Measurements from ENCODE around the gene FKBP10.
"Not testable (repeated sequence)": the region's sequence is repeated elsewhere in the genome, so short reads cannot be mapped to it uniquely, and the experiment has no call there.

FKBP10 gene

GRCh38 chr17:41811549-41812380, 1.0 kb upstream of the FKBP10 start, which contains the start of gene P3H4:
Gene P3H4, minus strand, starts transcription at chr17:41811949. Its CDS starts 34 bp downstream, at chr17:41811915.
- peak; percentile 77 for DNase-seq

GRCh38 chr17:41813152-41813680, 412 bp downstream of the FKBP10 start:
- DNase-seq = no peak

GRCh38 chr17:41813699-41814124, 908 bp downstream of the FKBP10 start:
- DNase-seq = no peak

GRCh38 chr17:41814195-41814594, 1.4 kb downstream of the FKBP10 start:
- DNase-seq = no peak

GRCh38 chr17:41816637-41817320, 4.0 kb downstream of the FKBP10 start:
- no peak for DNase-seq

GRCh38 chr17:41818024-41818423, 5.2 kb downstream of the FKBP10 start:
- DNase-seq = no peak

GRCh38 chr17:41821776-41822175, 9.0 kb downstream of the FKBP10 start:
- no peak for DNase-seq

GRCh38 chr17:41822216-41823140, 9.7 kb downstream of the FKBP10 start:
- DNase-seq = no peak

- no peak for DNase-seq
Measured at GRCh38 chr17:41823141-41823524, 10.3 kb downstream of the FKBP10 start.

GRCh38 chr17:41823580-41823979, 10.8 kb downstream of the FKBP10 start:
- no peak for DNase-seq

GRCh38 chr17:41824086-41824485, 11.3 kb downstream of the FKBP10 start:
- DNase-seq = no peak

GRCh38 chr17:41825175-41825845, 12.5 kb downstream of the FKBP10 start:
- DNase-seq = no peak

GRCh38 chr17:41829961-41830360, 17.2 kb downstream of the FKBP10 start:
- not testable (repeated sequence) for DNase-seq

- DNase-seq = no peak
Measured at GRCh38 chr17:41835214-41835799, 22.5 kb downstream of the FKBP10 start.

GRCh38 chr17:41835800-41836549, 23.2 kb downstream of the FKBP10 start, which contains the start of gene NT5C3B:
Gene NT5C3B, minus strand, starts transcription at chr17:41836232. Its CDS starts 39 bp downstream, at chr17:41836193.
- peak; percentile 42 for DNase-seq

- no peak for DNase-seq
Measured at GRCh38 chr17:41836550-41837196, 23.9 kb downstream of the FKBP10 start.

- DNase-seq = no peak
Measured at GRCh38 chr17:41837761-41838538, 25.1 kb downstream of the FKBP10 start, which contains the start of gene KLHL10. Gene KLHL10, plus strand, starts transcription at chr17:41837825. Its CDS starts 108 bp downstream, at chr17:41837933.

- not testable (repeated sequence) for DNase-seq
Measured at GRCh38 chr17:41839448-41839847, 26.6 kb downstream of the FKBP10 start.

GRCh38 chr17:41840781-41841180, 28.0 kb downstream of the FKBP10 start:
- not testable (repeated sequence) for DNase-seq
